ENCODE results near the gene FAM162B.
"Not testable (repeated sequence)": the region's sequence is repeated elsewhere in the genome, so short reads cannot be mapped to it uniquely, and the experiment has no call there.

The FAM162B gene

GRCh38 chr6:116714761-116715160, 50.8 kb downstream of the FAM162B start:
- no peak for DNase-seq

GRCh38 chr6:116714296-116714695, 51.2 kb downstream of the FAM162B start:
- no peak for DNase-seq

GRCh38 chr6:116705917-116706316, 59.6 kb downstream of the FAM162B start:
- DNase-seq = no peak

GRCh38 chr6:116703888-116704287, 61.6 kb downstream of the FAM162B start:
- DNase-seq = not testable (repeated sequence)

Measured in fibroblast of skin of right quadriceps (primary cell).